OCI-LY3 (cell line): ENCODE measurements around the gene RNF6.

ENCODE experiments used
- H2AFZ ChIP-seq: fragments of 200-600, 300-600 bp; shearing (Covaris generic); 2 replicates; pipeline ENCODE4 v1.6.0; 2014; ENCODE audit warnings: antibody characterized with exemption, low read depth, low read length
- H3K27ac ChIP-seq: fragments of 200-600, 300-600 bp; sonication (generic); 2 replicates; pipeline ENCODE4 v1.5.1; 2014; ENCODE audit warnings: mild to moderate bottlenecking, low read length, moderate library complexity, mixed read lengths
- H3K27me3 ChIP-seq: fragments of 200-600, 300-600 bp; sonication (generic); 2 replicates; pipeline ENCODE4 v1.6.1; 2014; ENCODE audit warnings: low read depth, low read length, mixed read lengths
- H3K36me3 ChIP-seq: fragments of 200-600, 300-600 bp; sonication (generic); replicated peaks from 2 replicates; pipeline ENCODE3; 2014; ENCODE audit warnings: low read depth, low read length, mixed read lengths
- H3K4me1 ChIP-seq: fragments of 300-600, 200-600 bp; sonication (generic); 2 replicates; pipeline ENCODE4 v1.6.1; 2014; ENCODE audit warnings: low read length, mixed read lengths
- H3K4me2 ChIP-seq: fragments of 200-600, 300-600 bp; sonication (generic); 2 replicates; pipeline ENCODE4 v1.6.1; 2014; ENCODE audit warnings: low read length, mixed read lengths
- H3K4me3 ChIP-seq: fragments of 300-600, 200-600 bp; sonication (generic); 2 replicates; pipeline ENCODE4 v1.5.1; 2014; ENCODE audit warnings: antibody characterized with exemption, mild to moderate bottlenecking, low read length, moderate library complexity
- H3K79me2 ChIP-seq: fragments of 300-600, 200-600 bp; shearing (Covaris generic); 2 replicates; pipeline ENCODE4 v1.6.1; 2014; ENCODE audit warnings: mild to moderate bottlenecking, low read length, mixed read lengths
- H3K9ac ChIP-seq: fragments of 300-600, 200-600 bp; shearing (Covaris generic); 2 replicates; pipeline ENCODE4 v1.6.0; 2014; ENCODE audit warnings: mild to moderate bottlenecking, low read length, moderate library complexity
- H3K9me3 ChIP-seq: fragments of 200-600, 300-600 bp; shearing (Covaris generic); 2 replicates; pipeline ENCODE4 v1.6.1; 2014; ENCODE audit warnings: low read length, mixed read lengths; ENCODE audit not compliant: insufficient read depth
- H4K20me1 ChIP-seq: fragments of 200-600, 300-600 bp; sonication (generic); 2 replicates; pipeline ENCODE4 v1.6.1; 2016; ENCODE audit warnings: low read length, mixed read lengths; ENCODE audit not compliant: insufficient read depth
- EZH2phosphoT487 ChIP-seq: fragments of 200-600 bp; shearing (Covaris generic); IDR thresholded peaks from 2 replicates; pipeline ENCODE4 v1.6.1; 2018; ENCODE audit warnings: antibody characterized with exemption, mixed run types, low read depth
- TF ChIP-seq, protein P1 (sequence below): fragments of 200-600, 300-600 bp; sonication (generic); IDR thresholded peaks from 2 replicates; pipeline ENCODE4 v1.5.1; 2014; ENCODE audit warnings: antibody characterized with exemption, low read length, low read depth

The RNF6 gene

GRCh38 chr13:26230703-26231102 is 8.6 kb upstream of the RNF6 start:
- H3K27me3 ChIP-seq = no peaks in the 10 kb centered on the region
- no peak overlapping the region for H3K4me3 ChIP-seq
- no peaks in the 10 kb centered on the region for H3K79me2 ChIP-seq
- H3K9me3 ChIP-seq = no peaks in the 10 kb centered on the region
- no peak overlapping the region for H3K4me2 ChIP-seq
- no peaks in the 10 kb centered on the region for H4K20me1 ChIP-seq
- no peak overlapping the region for H3K9ac ChIP-seq
- H3K27ac ChIP-seq = no peak overlapping the region
- H2AFZ ChIP-seq = no peak overlapping the region
- no peaks in the 10 kb centered on the region for H3K4me1 ChIP-seq
- TF ChIP-seq EZH2phosphoT487 = no peak
- TF ChIP-seq, protein P1, sequence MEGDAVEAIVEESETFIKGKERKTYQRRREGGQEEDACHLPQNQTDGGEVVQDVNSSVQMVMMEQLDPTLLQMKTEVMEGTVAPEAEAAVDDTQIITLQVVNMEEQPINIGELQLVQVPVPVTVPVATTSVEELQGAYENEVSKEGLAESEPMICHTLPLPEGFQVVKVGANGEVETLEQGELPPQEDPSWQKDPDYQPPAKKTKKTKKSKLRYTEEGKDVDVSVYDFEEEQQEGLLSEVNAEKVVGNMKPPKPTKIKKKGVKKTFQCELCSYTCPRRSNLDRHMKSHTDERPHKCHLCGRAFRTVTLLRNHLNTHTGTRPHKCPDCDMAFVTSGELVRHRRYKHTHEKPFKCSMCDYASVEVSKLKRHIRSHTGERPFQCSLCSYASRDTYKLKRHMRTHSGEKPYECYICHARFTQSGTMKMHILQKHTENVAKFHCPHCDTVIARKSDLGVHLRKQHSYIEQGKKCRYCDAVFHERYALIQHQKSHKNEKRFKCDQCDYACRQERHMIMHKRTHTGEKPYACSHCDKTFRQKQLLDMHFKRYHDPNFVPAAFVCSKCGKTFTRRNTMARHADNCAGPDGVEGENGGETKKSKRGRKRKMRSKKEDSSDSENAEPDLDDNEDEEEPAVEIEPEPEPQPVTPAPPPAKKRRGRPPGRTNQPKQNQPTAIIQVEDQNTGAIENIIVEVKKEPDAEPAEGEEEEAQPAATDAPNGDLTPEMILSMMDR = no peak
- H3K36me3 ChIP-seq = no peaks in the 10 kb centered on the region

- Histone ChIP-seq H3K9me3 (no peaks in the 10 kb centered on the region), H3K4me1 (no peaks in the 10 kb centered on the region), H2AFZ (no peak overlapping the region), H3K27ac (no peak overlapping the region), H3K79me2 (no peaks in the 10 kb centered on the region), H3K36me3 (no peaks in the 10 kb centered on the region), H3K4me2 (no peak overlapping the region), H3K27me3 (no peaks in the 10 kb centered on the region), H4K20me1 (no peaks in the 10 kb centered on the region), H3K4me3 (no peak overlapping the region), H3K9ac (no peak overlapping the region)
- TF ChIP-seq EZH2phosphoT487 = no peak
- TF ChIP-seq, protein P1 = no peak
Measured at GRCh38 chr13:26229080-26229615, 7.0 kb upstream of the RNF6 start.

GRCh38 chr13:26228096-26228495 is 6.0 kb upstream of the RNF6 start:
- H3K36me3 ChIP-seq = no peaks in the 10 kb centered on the region
- peaks cover 3% of the 10 kb centered on the region for H3K4me1 ChIP-seq
- H3K79me2 ChIP-seq = no peaks in the 10 kb centered on the region
- no peak overlapping the region for H3K4me2 ChIP-seq
- no peaks in the 10 kb centered on the region for H4K20me1 ChIP-seq
- no peak overlapping the region for H2AFZ ChIP-seq
- no peak overlapping the region for H3K27ac ChIP-seq
- H3K9ac ChIP-seq = no peak overlapping the region
- H3K27me3 ChIP-seq = no peaks in the 10 kb centered on the region
- no peak overlapping the region for H3K4me3 ChIP-seq
- TF ChIP-seq, protein P1 = no peak
- no peak for TF ChIP-seq EZH2phosphoT487
- no peaks in the 10 kb centered on the region for H3K9me3 ChIP-seq

DNA sequence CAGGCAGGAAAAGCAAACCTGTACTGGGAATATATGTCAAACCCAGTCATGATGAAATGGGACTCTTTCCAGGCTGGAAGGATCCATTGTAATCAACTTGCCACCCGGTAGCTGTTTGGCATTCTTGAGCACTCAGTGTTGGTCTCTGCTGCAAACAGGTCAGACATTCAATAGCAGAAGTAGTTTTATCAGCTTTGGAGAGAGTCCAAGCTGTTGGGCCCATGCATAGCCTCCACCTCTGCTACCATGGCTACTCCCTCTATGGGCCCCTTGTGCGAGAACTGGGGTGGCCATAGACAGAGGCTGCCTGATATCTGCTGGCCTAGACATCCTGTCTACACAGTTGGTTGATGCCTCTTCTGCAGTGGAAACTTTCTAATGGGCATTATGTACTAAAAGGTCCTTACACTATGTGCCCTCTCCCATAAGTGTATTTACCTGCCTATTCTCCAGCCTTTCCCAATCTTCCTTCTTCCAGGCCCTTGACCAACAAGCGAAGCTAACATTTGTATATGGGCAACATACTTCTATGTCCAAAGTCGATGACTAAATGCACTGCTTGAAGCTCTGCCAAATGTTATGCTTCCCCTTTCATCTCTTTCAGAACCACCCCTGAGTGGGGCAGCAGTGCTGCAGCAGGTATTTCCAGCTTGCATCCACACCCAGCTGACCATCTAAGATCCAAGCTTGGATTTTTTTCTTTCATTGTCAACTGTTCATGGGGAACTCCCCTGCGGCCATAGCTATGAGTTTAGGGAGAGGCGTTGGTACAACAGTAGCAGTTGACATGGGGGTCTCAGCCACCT is 5.3 kb upstream of the RNF6 start:
- no peaks in the 10 kb centered on the region for H3K79me2 ChIP-seq
- H3K4me2 ChIP-seq = no peak overlapping the region
- no peaks in the 10 kb centered on the region for H3K27me3 ChIP-seq
- no peak overlapping the region for H3K27ac ChIP-seq
- TF ChIP-seq, protein P1 = no peak
- TF ChIP-seq EZH2phosphoT487 = no peak
- H3K9me3 ChIP-seq = no peaks in the 10 kb centered on the region
- H4K20me1 ChIP-seq = no peaks in the 10 kb centered on the region
- H3K36me3 ChIP-seq = no peaks in the 10 kb centered on the region
- H2AFZ ChIP-seq = no peak overlapping the region
- peaks cover 9% of the 10 kb centered on the region for H3K4me1 ChIP-seq
- no peak overlapping the region for H3K9ac ChIP-seq
- no peak overlapping the region for H3K4me3 ChIP-seq
